Uterus (tissue), 2 donors: ENCODE data around the gene BCAS3.

Experiments
- CTCF ChIP-seq, 4 experiments: fragments of 200-600 bp in 2 of 4; fragments of 450-650 bp in 2 of 4; sonication (generic) in 2 of 4; IDR thresholded peaks; one replicate each; pipeline ENCODE4 v1.5.1; 2016 to 2019; ENCODE audit warnings: antibody characterized with exemption in 4 of 4, mild to moderate bottlenecking in 2 of 4, moderate library complexity in 1 of 4
- POLR2A ChIP-seq, 2 donors: fragments of 450-650 bp; IDR thresholded peaks; one replicate each; pipeline ENCODE4 v1.6.1; 2016; ENCODE audit warnings: antibody characterized with exemption in 2 of 2, mild to moderate bottlenecking in 1 of 2, moderate library complexity in 1 of 2

- TF ChIP-seq CTCF (IDR thresholded peaks at IDR 0.05) (peak; percentile 85 to 96 (median 88)), POLR2A (IDR thresholded peaks at IDR 0.05) (peak in 1 of 2 donors; percentile 20)
These were observed 739.1 kb downstream of the BCAS3 start for GRCh38 chr17:61416540-61417363.
